SK-N-MC (cell line): ENCODE measurements around the gene AMBP.

Source experiments
- EZH2 ChIP-seq: fragments of 200-600 bp; sonication (generic); IDR thresholded peaks from one replicate; pipeline ENCODE4 v1.6.1; 2017; ENCODE audit warnings: antibody characterized with exemption
- POLR2AphosphoS5 ChIP-seq: IDR thresholded peaks from 2 replicates; pipeline ENCODE4 v1.6.1; 2012; ENCODE audit warnings: mild to moderate bottlenecking, low read depth, low read length, borderline replicate concordance

- TF ChIP-seq POLR2AphosphoS5, result no peak
- no peak for TF ChIP-seq EZH2
These were observed 46.0 kb upstream of the AMBP start for GRCh38 chr9:114124138-114124537.
